ENCODE data around the gene ADM2.

Gene ADM2

DNA sequence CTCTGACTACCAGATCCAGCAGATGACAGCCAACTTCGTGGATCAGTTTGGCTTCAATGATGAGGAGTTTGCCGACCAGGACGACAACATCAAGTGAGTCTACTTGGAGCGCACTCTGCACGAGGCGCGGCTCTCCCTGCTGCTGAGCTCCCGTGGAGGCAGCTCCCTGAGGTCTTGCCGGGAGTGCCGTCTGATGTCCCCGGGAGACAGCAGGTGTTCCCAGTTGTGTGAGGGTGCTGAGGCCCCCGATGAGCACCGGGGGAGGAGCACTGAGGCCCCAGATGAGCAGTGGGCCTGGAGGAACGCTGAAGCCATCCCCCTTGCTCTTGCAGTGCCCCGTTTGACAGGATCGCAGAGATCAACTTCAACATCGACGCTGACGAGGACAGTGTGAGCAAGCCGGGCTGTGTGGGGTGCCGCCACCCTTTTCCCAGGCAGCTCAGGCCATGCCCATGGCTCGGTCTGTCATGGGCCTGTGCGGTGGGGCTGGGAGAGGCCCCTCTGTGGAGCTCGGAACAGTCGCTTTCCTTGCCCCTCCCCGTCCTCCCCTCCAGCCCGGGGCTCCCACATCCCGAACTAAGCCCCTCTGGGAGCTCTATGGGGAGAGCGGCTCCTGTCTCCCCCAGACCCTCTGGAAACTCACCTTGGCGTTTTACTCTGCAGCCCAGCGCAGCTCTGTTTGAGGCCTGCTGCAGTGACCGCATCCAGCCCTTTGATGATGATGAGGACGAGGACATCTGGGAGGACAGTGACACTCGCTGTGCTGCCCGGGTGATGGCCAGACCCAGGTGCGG, 43.6 kb upstream of the ADM2 start:
- no peak for TF ChIP-seq EZH2phosphoT487 (IDR thresholded peaks at IDR 0.05; ENCODE audit: borderline replicate concordance, low read length)
- TF ChIP-seq, protein P1, sequence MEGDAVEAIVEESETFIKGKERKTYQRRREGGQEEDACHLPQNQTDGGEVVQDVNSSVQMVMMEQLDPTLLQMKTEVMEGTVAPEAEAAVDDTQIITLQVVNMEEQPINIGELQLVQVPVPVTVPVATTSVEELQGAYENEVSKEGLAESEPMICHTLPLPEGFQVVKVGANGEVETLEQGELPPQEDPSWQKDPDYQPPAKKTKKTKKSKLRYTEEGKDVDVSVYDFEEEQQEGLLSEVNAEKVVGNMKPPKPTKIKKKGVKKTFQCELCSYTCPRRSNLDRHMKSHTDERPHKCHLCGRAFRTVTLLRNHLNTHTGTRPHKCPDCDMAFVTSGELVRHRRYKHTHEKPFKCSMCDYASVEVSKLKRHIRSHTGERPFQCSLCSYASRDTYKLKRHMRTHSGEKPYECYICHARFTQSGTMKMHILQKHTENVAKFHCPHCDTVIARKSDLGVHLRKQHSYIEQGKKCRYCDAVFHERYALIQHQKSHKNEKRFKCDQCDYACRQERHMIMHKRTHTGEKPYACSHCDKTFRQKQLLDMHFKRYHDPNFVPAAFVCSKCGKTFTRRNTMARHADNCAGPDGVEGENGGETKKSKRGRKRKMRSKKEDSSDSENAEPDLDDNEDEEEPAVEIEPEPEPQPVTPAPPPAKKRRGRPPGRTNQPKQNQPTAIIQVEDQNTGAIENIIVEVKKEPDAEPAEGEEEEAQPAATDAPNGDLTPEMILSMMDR (IDR thresholded peaks at IDR 0.05; ENCODE audit: low read depth, low read length, poor library complexity, severe bottlenecking): no peak
- Histone ChIP-seq H3F3A (ENCODE audit: control insufficient read depth, insufficient read depth) (no peaks in the 10 kb centered on the region), H3K4me1 (ENCODE audit: control insufficient read depth, low read length) (no peaks in the 10 kb centered on the region), H3K27ac (ENCODE audit: low read depth, low read length) (no peak overlapping the region), H3K9me2 (replicated peaks; ENCODE audit: control insufficient read depth, low read length) (no peaks in the 10 kb centered on the region), H3K36me3 (ENCODE audit: control insufficient read depth, low read length) (peaks cover 60% of the 10 kb centered on the region), H3K9me3 (ENCODE audit: control insufficient read depth, insufficient read depth, low read length) (no peaks in the 10 kb centered on the region), H3K79me2 (ENCODE audit: control insufficient read depth, low read length) (no peaks in the 10 kb centered on the region), H4K20me1 (ENCODE audit: control insufficient read depth, insufficient read depth, low read depth, low read length) (no peaks in the 10 kb centered on the region), H3K4me3 (ENCODE audit: low read length) (no peak overlapping the region), H3K27me3 (ENCODE audit: control insufficient read depth, low read length) (no peaks in the 10 kb centered on the region), H3K4me2 (ENCODE audit: low read length) (no peak overlapping the region)

DNA sequence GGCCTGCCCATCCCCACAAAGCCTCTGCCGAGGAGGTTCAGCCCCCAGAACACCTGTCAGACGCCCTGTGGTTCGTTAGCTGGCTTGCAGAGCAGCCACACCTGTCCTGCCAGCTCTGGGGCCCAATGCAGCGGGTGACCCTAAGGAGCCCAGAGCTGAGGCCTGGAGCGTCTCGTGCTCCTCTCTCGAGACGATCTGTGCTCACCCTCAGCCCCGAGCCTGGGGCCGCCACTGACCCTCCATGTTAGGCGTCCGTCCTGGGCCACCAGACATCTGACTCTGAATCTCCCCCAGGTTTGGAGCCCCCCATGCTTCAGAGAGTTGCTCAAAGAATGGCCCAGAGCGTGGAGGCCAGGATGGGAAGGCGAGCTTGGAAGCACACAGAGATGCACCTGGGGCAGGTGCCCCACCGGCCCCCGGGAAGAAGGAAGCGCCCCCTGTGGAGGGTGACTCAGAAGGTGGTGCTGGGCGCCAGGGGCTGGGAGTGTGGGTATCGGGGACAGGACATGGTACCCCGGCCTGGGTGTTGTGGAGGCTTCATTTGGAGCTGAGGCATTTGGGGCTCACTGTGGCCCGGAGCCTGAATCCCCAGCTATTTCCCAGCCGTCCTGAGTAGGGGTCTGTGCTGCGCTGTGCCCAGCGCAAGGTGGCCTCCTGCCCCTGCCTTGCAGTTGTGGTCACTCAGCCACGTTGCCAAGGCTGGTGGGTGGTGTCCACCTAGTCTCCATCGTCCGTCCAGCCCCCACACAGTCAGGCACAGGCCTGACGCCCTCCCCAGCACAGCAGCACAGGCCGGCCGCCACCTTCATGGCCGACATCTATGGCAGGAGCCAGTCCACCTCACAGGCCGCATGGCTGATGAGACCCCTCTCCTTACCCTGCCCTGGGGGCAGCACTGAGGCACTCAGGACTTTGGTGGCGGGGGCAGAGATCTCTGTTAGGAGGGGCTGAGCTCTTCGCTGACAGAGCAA, 42.8 kb upstream of the ADM2 start:
- no peaks in the 10 kb centered on the region for H3K4me1 ChIP-seq (ENCODE audit: control insufficient read depth, low read length)
- H3K9me3 ChIP-seq (ENCODE audit: control insufficient read depth, insufficient read depth, low read length): no peaks in the 10 kb centered on the region
- no peaks in the 10 kb centered on the region for H3K79me2 ChIP-seq (ENCODE audit: control insufficient read depth, low read length)
- H3K27ac ChIP-seq (ENCODE audit: low read depth, low read length): no peak overlapping the region
- no peaks in the 10 kb centered on the region for H3K9me2 ChIP-seq (replicated peaks; ENCODE audit: control insufficient read depth, low read length)
- TF ChIP-seq EZH2phosphoT487 (IDR thresholded peaks at IDR 0.05; ENCODE audit: borderline replicate concordance, low read length): no peak
- TF ChIP-seq, protein P1 (IDR thresholded peaks at IDR 0.05; ENCODE audit: low read depth, low read length, poor library complexity, severe bottlenecking): no peak
- H3K27me3 ChIP-seq (ENCODE audit: control insufficient read depth, low read length): no peaks in the 10 kb centered on the region
- H4K20me1 ChIP-seq (ENCODE audit: control insufficient read depth, insufficient read depth, low read depth, low read length): no peaks in the 10 kb centered on the region
- peaks cover 66% of the 10 kb centered on the region for H3K36me3 ChIP-seq (ENCODE audit: control insufficient read depth, low read length)
- H3K4me3 ChIP-seq (ENCODE audit: low read length): no peak overlapping the region
- H3K4me2 ChIP-seq (ENCODE audit: low read length): no peak overlapping the region
- H3F3A ChIP-seq (ENCODE audit: control insufficient read depth, insufficient read depth): no peaks in the 10 kb centered on the region

DNA sequence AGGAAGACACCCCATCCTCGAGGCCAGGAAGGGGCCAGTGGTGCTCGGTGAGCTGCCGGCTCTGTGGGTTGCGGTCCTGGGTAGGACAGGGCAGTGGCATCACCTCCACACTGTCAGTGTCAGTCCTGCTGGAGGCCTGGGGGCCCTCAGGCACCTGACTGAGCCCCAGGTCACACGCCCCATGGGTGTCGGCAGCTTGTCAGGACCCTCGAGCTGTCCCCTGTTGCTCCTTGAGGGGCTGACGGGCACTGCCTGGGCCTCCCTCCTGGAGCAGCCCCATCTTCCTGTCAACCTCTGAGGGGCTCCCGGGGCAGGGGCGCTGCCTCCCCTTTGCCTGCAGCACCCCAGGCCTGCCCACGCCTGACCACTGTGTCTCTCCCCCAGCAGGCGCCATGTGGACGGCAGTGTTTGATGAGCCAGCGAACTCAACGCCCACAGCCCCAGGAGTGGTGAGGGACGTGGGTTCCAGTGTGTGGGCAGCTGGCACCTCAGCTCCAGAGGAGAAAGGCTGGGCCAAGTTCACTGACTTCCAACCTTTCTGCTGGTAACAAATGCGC, 42.0 kb upstream of the ADM2 start:
- no peak for TF ChIP-seq EZH2phosphoT487 (IDR thresholded peaks at IDR 0.05; ENCODE audit: borderline replicate concordance, low read length)
- TF ChIP-seq, protein P1 (IDR thresholded peaks at IDR 0.05; ENCODE audit: low read depth, low read length, poor library complexity, severe bottlenecking): no peak
- H3K4me1 ChIP-seq (ENCODE audit: control insufficient read depth, low read length): no peaks in the 10 kb centered on the region
- H3K36me3 ChIP-seq (ENCODE audit: control insufficient read depth, low read length): peaks cover 70% of the 10 kb centered on the region
- no peaks in the 10 kb centered on the region for H3K9me3 ChIP-seq (ENCODE audit: control insufficient read depth, insufficient read depth, low read length)
- H3K27ac ChIP-seq (ENCODE audit: low read depth, low read length): no peak overlapping the region
- H3K9me2 ChIP-seq (replicated peaks; ENCODE audit: control insufficient read depth, low read length): no peaks in the 10 kb centered on the region
- no peaks in the 10 kb centered on the region for H3K27me3 ChIP-seq (ENCODE audit: control insufficient read depth, low read length)
- H3F3A ChIP-seq (ENCODE audit: control insufficient read depth, insufficient read depth): peaks cover 6% of the 10 kb centered on the region
- no peaks in the 10 kb centered on the region for H3K79me2 ChIP-seq (ENCODE audit: control insufficient read depth, low read length)
- no peak overlapping the region for H3K4me2 ChIP-seq (ENCODE audit: low read length)
- no peak overlapping the region for H3K4me3 ChIP-seq (ENCODE audit: low read length)
- no peaks in the 10 kb centered on the region for H4K20me1 ChIP-seq (ENCODE audit: control insufficient read depth, insufficient read depth, low read depth, low read length)
